GM12873 (cell line): ENCODE results near the gene KRTAP5-5.

Source experiments
- TF ChIP-seq, protein P1 (sequence below): IDR thresholded peaks from 2 replicates; pipeline ENCODE4 v1.5.1; 2012; ENCODE audit warnings: low read depth, mild to moderate bottlenecking, moderate library complexity, low read length, control low read depth; ENCODE audit not compliant: insufficient read depth; ENCODE audit errors: missing control alignments

KRTAP5-5 gene

DNA sequence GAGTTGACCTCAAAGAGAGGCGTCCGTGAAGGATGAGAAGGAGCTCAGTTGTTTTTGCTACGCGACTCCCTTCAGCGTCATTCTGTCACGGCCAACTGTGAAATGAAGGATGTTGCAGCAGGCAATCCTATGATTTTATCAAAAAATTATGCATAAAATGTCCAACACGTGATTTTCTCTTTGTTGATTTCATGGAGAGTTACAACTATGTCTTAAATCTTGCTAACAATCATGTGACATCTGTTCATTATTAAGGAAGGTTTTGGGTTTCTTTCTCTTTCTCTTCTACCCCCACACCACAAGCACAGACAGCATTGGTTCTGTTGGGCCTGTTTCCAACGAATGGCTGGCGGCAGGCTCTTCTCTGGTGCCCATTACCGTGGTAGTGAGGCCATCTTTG, 11.3 kb upstream of the KRTAP5-5 start:
- TF ChIP-seq, protein P1, sequence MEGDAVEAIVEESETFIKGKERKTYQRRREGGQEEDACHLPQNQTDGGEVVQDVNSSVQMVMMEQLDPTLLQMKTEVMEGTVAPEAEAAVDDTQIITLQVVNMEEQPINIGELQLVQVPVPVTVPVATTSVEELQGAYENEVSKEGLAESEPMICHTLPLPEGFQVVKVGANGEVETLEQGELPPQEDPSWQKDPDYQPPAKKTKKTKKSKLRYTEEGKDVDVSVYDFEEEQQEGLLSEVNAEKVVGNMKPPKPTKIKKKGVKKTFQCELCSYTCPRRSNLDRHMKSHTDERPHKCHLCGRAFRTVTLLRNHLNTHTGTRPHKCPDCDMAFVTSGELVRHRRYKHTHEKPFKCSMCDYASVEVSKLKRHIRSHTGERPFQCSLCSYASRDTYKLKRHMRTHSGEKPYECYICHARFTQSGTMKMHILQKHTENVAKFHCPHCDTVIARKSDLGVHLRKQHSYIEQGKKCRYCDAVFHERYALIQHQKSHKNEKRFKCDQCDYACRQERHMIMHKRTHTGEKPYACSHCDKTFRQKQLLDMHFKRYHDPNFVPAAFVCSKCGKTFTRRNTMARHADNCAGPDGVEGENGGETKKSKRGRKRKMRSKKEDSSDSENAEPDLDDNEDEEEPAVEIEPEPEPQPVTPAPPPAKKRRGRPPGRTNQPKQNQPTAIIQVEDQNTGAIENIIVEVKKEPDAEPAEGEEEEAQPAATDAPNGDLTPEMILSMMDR = no peak

DNA sequence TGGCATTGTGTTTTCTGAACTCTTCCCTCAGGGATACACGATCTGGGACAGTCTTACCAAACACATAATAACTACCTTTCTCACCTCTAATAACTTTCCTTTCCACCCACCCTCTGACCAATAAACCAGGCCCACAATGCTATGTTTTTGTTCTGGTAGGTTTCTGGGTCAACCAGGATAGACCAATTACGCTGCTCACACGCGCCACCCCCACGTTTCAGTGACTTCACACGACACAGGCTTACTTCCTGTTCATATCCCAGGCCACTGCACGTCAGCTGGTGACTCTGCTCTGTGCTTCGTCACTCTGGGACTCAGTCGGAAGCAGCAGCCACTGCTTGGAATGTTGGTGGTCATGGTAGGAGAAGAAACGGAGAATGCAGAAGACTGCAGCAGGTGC, 10.1 kb upstream of the KRTAP5-5 start:
- TF ChIP-seq, protein P1 = no peak

DNA sequence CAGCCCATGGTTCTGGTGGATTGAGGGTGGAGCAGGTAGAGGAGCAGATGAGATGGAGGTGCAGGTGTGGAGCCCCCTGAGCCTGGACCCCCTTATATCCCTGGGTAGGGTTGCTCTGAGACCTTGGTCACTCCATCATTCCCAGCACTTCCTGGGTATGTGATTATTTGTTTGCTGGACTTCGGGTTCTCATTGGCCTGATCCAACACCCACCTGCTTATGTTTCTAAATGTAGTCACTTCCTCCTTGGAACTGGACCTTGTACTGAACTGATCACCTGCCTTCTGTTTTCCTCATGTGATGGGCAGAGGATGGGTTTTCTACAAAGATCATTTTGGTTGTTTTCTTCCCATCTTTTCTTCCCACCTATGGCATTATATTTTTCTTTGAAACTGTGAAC, 7.5 kb upstream of the KRTAP5-5 start, which contains the start of gene KRTAP5-4:
Gene KRTAP5-4, minus strand, starts transcription at position 53 of the 400 bp plus-strand sequence. Its CDS starts 45 bp downstream, at position 8.
- TF ChIP-seq, protein P1 = no peak

DNA sequence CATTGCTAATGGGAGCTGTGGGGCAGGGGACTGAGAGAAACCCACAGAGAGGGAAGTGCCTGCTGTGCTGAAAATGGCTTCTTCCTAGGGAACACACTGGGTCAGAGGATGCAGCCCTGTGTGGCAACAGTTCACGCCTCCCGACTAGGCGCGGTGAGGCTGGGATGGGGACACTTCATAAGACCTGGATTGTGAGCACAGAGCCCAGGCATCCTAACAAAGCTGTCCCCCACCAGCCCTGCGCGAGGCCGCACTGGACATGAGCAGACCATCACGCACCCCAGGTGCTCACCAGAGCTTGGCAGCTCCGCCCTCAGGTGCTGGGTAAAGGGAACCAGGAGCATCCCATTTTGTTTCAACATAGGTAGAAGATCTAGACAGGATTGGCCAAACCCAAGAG, 5.9 kb upstream of the KRTAP5-5 start:
- TF ChIP-seq, protein P1 = no peak

DNA sequence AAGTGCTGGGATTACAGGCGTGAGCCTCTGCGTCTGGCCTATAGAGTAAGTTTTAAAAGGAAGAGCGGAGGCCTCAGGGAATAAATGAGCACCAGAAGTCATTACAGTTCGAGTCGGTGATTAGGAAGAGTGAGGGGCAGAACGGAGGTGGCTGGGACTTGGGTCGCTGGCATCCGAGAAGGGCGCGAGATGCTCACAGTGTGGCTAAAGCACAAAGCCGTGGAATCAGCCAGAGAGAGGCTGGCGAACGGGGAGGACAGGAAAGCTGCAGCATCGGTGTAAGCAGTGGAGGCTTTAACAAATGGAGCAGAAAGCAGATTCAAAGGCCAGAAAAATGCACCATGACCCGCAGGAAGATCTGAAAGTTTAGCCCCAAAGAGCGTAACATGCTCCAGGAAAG, 5.0 kb upstream of the KRTAP5-5 start:
- TF ChIP-seq, protein P1 = no peak

DNA sequence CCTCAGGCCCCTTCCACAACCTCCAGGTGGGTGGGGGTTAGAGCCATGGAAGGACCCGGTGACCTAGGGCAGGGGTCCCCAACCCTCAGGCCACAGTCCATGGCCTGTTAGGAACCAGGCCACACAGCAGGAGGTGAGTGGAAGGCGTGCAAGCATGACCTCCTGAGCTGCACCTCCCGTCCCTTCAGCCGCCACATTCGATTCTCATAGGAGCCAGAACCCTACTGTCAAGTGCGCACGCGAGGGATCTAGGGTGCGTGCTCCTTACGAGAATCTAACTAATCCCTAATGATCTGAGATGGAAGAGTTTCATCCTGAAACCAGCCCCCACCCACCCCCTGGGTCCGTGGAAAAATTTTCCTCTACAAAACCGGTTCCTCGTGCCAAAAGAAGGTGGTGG, 4.0 kb upstream of the KRTAP5-5 start:
- TF ChIP-seq, protein P1 = no peak

DNA sequence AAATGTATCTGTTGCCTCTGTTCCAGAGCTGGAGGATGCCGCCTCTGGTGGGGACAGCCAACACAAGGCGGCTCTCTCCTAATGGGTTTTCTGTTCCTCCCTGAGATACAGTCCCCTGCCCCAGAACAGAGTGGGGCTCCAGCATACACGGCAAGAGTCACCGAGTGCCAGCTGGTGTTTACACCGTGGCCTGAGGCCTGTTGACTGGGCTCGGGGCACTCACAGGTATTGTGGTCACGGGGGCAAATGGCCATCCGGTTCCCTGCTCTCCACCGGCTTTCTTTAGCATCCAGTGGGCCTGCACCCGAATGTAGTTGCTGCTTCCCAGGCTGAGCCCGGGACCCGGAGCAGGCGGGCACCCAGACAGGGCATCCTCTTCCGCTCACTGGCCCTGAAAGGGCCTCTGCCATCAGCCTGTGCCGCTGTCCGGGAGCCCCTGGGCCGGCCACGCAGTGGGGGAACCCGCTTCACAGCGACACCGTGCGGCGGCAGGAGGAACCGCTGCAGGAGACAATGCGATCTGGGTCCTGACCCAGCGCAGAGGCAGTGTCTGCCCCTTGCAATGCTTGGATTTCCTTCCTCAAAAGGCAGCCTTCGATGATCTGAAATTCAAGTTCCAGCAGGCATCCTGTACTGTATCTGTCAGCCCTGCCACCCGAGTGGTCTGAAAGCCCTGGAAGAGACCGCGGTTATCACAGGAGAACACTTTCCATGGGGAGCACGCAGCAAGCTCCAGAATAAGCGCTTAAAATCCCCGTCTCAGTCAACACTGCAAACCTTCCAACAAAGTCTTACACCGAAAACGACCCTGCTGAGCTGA, 859 bp upstream of the KRTAP5-5 start:
- TF ChIP-seq, protein P1 = peak; percentile 93
